WTC11 (cell line): Measurements from ENCODE around the gene SGMS1. TPM values are rescaled to one million over a fixed set of nuclear protein-coding genes. Genes with fewer than 3 reads are reported as not detected.

Experiments
- ATAC-seq: fragments of 200-7000 bp; cut with Tn5 transposase; 2 replicates; pipeline ENCODE4 v1.10.0; 2021; ENCODE audit warnings: mild to moderate bottlenecking, moderate library complexity
- CTCF ChIA-PET: fragments of 300-600 bp; sonication (Branson Sonifier 250); formaldehyde crosslinking; loops from one replicate; lab custom pipeline; 2021; ENCODE audit warnings: antibody characterized with exemption; lab: Charles Lee
- POLR2A ChIA-PET: fragments of 350-600 bp; sonication (Branson Sonifier 250); formaldehyde crosslinking; loops from one replicate; lab custom pipeline; 2021; ENCODE audit warnings: antibody characterized with exemption; lab: Charles Lee
- DNase-seq: peaks from one replicate; pipeline ENCODE4 v3.0.0; 2021; ENCODE audit warnings: low spot score
- H3K27ac Mint-ChIP-seq: 2 replicates; pipeline ENCODE4 v1.8.0; 2021; ENCODE audit warnings: mixed read lengths
- H3K27me3 Mint-ChIP-seq: 2 replicates; pipeline ENCODE4 v1.8.0; 2021; ENCODE audit warnings: low read depth, mild to moderate bottlenecking, moderate library complexity, mixed read lengths
- H3K36me3 Mint-ChIP-seq: 2 replicates; pipeline ENCODE4 v1.8.0; 2021; ENCODE audit warnings: mixed read lengths
- H3K4me1 Mint-ChIP-seq: 2 replicates; pipeline ENCODE4 v1.8.0; 2022; ENCODE audit warnings: mixed read lengths
- H3K4me3 Mint-ChIP-seq: 2 replicates; pipeline ENCODE4 v1.8.0; 2021; ENCODE audit warnings: mild to moderate bottlenecking, moderate library complexity, mixed read lengths
- H3K9me3 Mint-ChIP-seq: 2 replicates; pipeline ENCODE4 v1.8.0; 2021; ENCODE audit warnings: mixed read lengths
- ATF1 ChIP-seq: sonication (generic); formaldehyde crosslinking; IDR thresholded peaks from 2 replicates; pipeline ENCODE4 v1.8.1; 2023; ENCODE audit warnings: mild to moderate bottlenecking, moderate library complexity, missing genetic modification reagents
- ESRRA ChIP-seq: sonication (generic); formaldehyde crosslinking; IDR thresholded peaks from 2 replicates; pipeline ENCODE4 v1.8.1; 2022; ENCODE audit warnings: mild to moderate bottlenecking, missing genetic modification reagents, borderline replicate concordance
- FOXK1 ChIP-seq: sonication (generic); formaldehyde crosslinking; IDR thresholded peaks from 2 replicates; pipeline ENCODE4 v1.8.0; 2022; ENCODE audit warnings: mild to moderate bottlenecking, moderate library complexity, missing genetic modification reagents
- GRHL2 ChIP-seq: fragments of 250-450 bp; sonication (Bioruptor Pico); IDR thresholded peaks from 2 replicates; pipeline ENCODE4 v1.8.0; 2022; ENCODE audit warnings: mild to moderate bottlenecking, moderate library complexity; ENCODE audit not compliant: insufficient replicate concordance, severe bottlenecking
- GTF2I ChIP-seq: fragments of 250-450 bp; sonication (Bioruptor Pico); conservative IDR thresholded peaks from 2 replicates; pipeline ENCODE4 v1.4.0; 2021; ENCODE audit warnings: mild to moderate bottlenecking
- JUN ChIP-seq: sonication (generic); formaldehyde crosslinking; IDR thresholded peaks from 2 replicates; pipeline ENCODE4 v1.8.0; 2023; ENCODE audit warnings: mild to moderate bottlenecking, missing genetic modification reagents
- KAT7 ChIP-seq: sonication (generic); formaldehyde crosslinking; IDR thresholded peaks from 2 replicates; pipeline ENCODE4 v1.8.1; 2023; ENCODE audit warnings: missing genetic modification reagents, mild to moderate bottlenecking, borderline replicate concordance
- MYBL2 ChIP-seq: sonication (generic); formaldehyde crosslinking; IDR thresholded peaks from 2 replicates; pipeline ENCODE4 v1.8.1; 2023; ENCODE audit warnings: mild to moderate bottlenecking, moderate library complexity, missing genetic modification reagents
- RELA ChIP-seq: sonication (generic); formaldehyde crosslinking; IDR thresholded peaks from 2 replicates; pipeline ENCODE4 v1.8.1; 2022; ENCODE audit warnings: missing genetic modification reagents, mild to moderate bottlenecking, borderline replicate concordance
- TP53 ChIP-seq: sonication (generic); formaldehyde crosslinking; IDR thresholded peaks from 2 replicates; pipeline ENCODE4 v1.8.1; 2023; ENCODE audit warnings: mild to moderate bottlenecking, missing genetic modification reagents
- ZNF121 ChIP-seq: sonication (generic); formaldehyde crosslinking; IDR thresholded peaks from 2 replicates; pipeline ENCODE4 v1.8.0; 2023; ENCODE audit warnings: missing genetic modification reagents
- total RNA-seq: library from RNA; stranded (reverse); gene quantifications from 3 replicates; pipeline ENCODE4 v1.2.3, GENCODE V29; 2021
- TF ChIP-seq, protein P1 (sequence below): sonication (generic); formaldehyde crosslinking; IDR thresholded peaks from 2 replicates; pipeline ENCODE4 v1.8.1; 2023; ENCODE audit warnings: mild to moderate bottlenecking, missing genetic modification reagents, moderate library complexity
- TF ChIP-seq, protein P2 (sequence below): sonication (generic); formaldehyde crosslinking; IDR thresholded peaks from 2 replicates; pipeline ENCODE4 v1.8.0; 2022; ENCODE audit warnings: missing genetic modification reagents
- TF ChIP-seq, protein P3 (sequence below): sonication (generic); formaldehyde crosslinking; IDR thresholded peaks from 2 replicates; pipeline ENCODE4 v1.8.1; 2022; ENCODE audit warnings: low read depth, mild to moderate bottlenecking, moderate library complexity, missing genetic modification reagents, borderline replicate concordance
- TF ChIP-seq, protein P4 (sequence below): sonication (generic); formaldehyde crosslinking; IDR thresholded peaks from 2 replicates; pipeline ENCODE4 v1.8.0; 2023; ENCODE audit warnings: missing genetic modification reagents

Gene SGMS1
- total RNA-seq, 1 experiment from 2014 or later: 13.2 TPM

DNA sequence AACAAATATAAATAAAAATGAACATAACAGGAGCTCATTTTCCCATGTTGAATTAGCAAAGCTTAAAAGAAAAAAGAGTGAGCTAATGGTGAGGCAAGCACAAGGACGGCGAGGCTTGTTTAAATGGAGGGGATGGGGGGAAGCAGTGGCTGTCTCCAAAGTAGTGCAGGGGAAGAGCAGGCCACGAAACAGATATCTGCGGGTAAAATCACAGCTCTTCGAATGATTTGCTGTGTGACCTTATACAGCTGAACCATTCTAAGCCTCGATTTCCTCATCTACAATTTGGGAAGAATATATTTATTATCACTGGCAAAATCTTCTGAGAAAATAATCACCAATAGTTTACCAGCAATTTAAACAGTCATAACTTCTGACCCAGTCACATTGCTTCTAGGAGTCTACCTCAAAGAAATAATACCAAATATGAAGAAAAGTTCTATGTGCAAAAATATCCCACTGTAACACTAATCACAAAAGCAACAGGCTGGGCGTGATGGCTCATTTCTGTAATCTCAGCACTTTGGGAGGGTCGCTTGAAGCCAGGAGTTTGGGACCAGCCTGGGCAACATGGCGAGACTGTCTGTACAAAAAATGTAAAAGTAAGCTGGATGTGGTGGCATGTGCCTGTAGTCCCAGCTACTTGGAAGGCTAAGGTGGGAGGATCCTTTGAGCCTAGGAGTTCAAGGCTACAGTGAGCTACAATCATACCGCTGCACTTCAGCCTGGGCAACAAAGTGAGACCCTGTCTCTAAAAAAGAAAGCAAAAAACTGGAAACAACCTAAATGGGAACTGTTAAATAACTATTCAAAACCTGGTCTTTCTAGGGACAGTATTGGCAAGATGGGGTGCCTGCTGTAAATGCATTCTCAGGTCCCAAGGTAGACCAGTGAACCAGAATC is 309.3 kb downstream of the SGMS1 start:
- Mint-ChIP-seq H3K4me3 (no peak overlapping the region), H3K27ac (no peak overlapping the region), H3K4me1 (0 out of 2 replicates have a peak, but pooled peaks cover 5% of the 10 kb centered on the region), H3K27me3 (no peaks in the 10 kb centered on the region; the same call in 1 of the 2 replicates), H3K36me3 (no peaks in the 10 kb centered on the region; the same call in 1 of the 2 replicates), H3K9me3 (no peaks in the 10 kb centered on the region)
- TF ChIP-seq KAT7 (CRISPR knock-in tag) (no peak), MYBL2 (CRISPR knock-in tag) (no peak), FOXK1 (CRISPR knock-in tag) (no peak), GTF2I (CRISPR knock-in tag) (no peak), ZNF121 (0 out of 2 replicates have a peak, but pooled peaks have one; percentile 10)
- TF ChIP-seq, protein P1, sequence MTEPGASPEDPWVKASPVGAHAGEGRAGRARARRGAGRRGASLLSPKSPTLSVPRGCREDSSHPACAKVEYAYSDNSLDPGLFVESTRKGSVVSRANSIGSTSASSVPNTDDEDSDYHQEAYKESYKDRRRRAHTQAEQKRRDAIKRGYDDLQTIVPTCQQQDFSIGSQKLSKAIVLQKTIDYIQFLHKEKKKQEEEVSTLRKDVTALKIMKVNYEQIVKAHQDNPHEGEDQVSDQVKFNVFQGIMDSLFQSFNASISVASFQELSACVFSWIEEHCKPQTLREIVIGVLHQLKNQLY (CRISPR knock-in tag): no peak
- TF ChIP-seq, protein P2, sequence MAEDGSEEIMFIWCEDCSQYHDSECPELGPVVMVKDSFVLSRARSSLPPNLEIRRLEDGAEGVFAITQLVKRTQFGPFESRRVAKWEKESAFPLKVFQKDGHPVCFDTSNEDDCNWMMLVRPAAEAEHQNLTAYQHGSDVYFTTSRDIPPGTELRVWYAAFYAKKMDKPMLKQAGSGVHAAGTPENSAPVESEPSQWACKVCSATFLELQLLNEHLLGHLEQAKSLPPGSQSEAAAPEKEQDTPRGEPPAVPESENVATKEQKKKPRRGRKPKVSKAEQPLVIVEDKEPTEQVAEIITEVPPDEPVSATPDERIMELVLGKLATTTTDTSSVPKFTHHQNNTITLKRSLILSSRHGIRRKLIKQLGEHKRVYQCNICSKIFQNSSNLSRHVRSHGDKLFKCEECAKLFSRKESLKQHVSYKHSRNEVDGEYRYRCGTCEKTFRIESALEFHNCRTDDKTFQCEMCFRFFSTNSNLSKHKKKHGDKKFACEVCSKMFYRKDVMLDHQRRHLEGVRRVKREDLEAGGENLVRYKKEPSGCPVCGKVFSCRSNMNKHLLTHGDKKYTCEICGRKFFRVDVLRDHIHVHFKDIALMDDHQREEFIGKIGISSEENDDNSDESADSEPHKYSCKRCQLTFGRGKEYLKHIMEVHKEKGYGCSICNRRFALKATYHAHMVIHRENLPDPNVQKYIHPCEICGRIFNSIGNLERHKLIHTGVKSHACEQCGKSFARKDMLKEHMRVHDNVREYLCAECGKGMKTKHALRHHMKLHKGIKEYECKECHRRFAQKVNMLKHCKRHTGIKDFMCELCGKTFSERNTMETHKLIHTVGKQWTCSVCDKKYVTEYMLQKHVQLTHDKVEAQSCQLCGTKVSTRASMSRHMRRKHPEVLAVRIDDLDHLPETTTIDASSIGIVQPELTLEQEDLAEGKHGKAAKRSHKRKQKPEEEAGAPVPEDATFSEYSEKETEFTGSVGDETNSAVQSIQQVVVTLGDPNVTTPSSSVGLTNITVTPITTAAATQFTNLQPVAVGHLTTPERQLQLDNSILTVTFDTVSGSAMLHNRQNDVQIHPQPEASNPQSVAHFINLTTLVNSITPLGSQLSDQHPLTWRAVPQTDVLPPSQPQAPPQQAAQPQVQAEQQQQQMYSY (CRISPR knock-in tag): no peak
- ATAC-seq (no peak), DNase-seq (no peak)
- ChIA-PET POLR2A (no interaction called here), CTCF (interaction anchor here (1.2 kb wide), 1 partner anchor 39 kb away, joined by 3 read pairs; no protein-coding TSS in a partner anchor)

DNA sequence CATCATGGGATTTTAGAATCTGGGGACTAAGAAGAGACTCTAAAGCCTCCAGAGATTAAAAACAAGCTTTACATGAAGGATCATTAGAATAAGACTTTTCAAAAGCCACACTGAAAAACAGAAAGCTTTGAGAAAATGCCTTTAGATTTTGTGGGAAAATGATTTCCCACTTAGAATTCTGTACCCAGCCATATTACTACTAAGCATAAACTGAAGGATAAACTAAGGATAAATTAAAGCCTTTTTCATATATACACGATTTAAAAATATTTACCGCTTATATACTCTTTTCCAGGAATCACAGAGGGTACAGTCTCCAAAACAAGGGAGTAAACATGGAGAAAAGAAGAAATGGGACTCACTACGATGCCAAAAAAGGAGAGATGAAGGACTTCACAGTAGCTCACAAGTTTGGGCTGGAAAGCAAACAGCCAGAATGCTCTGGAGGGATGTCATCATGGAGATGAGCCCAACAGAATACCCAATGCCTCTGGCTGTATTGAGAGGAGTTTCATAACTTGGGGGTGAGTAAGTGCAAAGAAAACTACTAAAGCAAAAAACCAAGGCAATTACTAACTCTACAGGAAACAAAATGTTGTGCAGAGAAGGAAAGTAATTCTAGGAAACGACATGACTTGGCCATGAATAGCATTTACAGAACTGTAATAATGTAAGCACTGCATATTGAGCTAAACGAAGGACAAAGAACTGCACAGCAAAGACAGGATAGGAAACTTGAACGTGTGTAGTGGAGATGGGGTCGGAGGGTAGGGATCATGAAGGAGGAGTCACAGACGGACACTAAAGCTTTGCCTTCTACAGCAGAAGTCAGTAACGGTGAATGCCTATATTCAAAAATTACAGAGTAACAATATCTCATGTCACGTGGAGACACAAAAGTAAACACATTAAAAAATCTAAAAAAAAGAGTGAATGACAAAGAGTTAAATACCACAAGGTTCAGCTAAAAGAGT is 311.0 kb downstream of the SGMS1 start:
- H3K36me3 Mint-ChIP-seq: no peaks in the 10 kb centered on the region; the same call in 1 of the 2 replicates
- no peak overlapping the region for H3K4me3 Mint-ChIP-seq
- ChIA-PET CTCF (no interaction called here), POLR2A (no interaction called here)
- DNase-seq (no peak), ATAC-seq (no peak)
- H3K9me3 Mint-ChIP-seq: no peaks in the 10 kb centered on the region
- H3K27me3 Mint-ChIP-seq: no peaks in the 10 kb centered on the region; the same call in 1 of the 2 replicates
- 0 out of 2 replicates have a peak overlapping the region, but pooled peaks have one; percentile 9 for H3K27ac Mint-ChIP-seq
- 0 out of 2 replicates have a peak, but pooled peaks cover 5% of the 10 kb centered on the region for H3K4me1 Mint-ChIP-seq
- TF ChIP-seq, protein P3, sequence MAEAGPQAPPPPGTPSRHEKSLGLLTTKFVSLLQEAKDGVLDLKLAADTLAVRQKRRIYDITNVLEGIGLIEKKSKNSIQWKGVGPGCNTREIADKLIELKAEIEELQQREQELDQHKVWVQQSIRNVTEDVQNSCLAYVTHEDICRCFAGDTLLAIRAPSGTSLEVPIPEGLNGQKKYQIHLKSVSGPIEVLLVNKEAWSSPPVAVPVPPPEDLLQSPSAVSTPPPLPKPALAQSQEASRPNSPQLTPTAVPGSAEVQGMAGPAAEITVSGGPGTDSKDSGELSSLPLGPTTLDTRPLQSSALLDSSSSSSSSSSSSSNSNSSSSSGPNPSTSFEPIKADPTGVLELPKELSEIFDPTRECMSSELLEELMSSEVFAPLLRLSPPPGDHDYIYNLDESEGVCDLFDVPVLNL: no peak
- TF ChIP-seq RELA (CRISPR knock-in tag) (no peak), TP53 (no peak), JUN (CRISPR knock-in tag) (no peak), ATF1 (CRISPR knock-in tag) (no peak), GRHL2 (no peak), ESRRA (CRISPR knock-in tag) (no peak)
- TF ChIP-seq, protein P4, sequence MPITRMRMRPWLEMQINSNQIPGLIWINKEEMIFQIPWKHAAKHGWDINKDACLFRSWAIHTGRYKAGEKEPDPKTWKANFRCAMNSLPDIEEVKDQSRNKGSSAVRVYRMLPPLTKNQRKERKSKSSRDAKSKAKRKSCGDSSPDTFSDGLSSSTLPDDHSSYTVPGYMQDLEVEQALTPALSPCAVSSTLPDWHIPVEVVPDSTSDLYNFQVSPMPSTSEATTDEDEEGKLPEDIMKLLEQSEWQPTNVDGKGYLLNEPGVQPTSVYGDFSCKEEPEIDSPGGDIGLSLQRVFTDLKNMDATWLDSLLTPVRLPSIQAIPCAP (CRISPR knock-in tag): no peak
- TF ChIP-seq, protein P2 (CRISPR knock-in tag): no peak
